Measurements from ENCODE around the gene MAOA.

DNA sequence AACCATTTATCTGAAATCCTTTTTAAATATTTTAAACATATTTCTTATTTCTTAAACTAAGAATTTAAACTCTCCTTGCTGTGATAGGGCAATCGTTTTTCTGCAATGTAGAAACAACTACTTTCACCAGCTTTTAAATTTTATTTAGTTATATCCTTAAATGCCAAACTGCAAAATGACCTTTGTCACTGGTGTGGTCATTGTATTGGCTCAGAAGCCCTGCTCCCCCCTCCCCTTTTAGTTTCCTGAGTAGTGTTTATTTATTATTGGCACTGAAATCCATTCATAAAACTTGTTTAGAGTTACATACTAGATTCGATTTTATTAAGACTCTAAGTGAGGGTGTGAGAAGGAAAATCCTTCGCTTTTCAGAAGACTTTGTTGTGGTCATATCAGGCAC is 23.0 kb downstream of the MAOA start:
- TF ChIP-seq CTCF (IDR thresholded peaks at IDR 0.05; ENCODE audit: poor library complexity, severe bottlenecking) (no peak), TAF1 (IDR thresholded peaks at IDR 0.05; ENCODE audit: low read depth) (no peak), POLR2AphosphoS5 (IDR thresholded peaks at IDR 0.05) (no peak), REST (IDR thresholded peaks at IDR 0.05; ENCODE audit: borderline replicate concordance) (no peak), EP300 (conservative IDR thresholded peaks at IDR 0.05; ENCODE audit: poor library complexity, severe bottlenecking) (no peak), EZH2 (IDR thresholded peaks at IDR 0.05; ENCODE audit: borderline replicate concordance, insufficient read depth, low read length, poor library complexity, severe bottlenecking) (no peak), RAD21 (conservative IDR thresholded peaks at IDR 0.05) (no peak), MXI1 (conservative IDR thresholded peaks at IDR 0.05; ENCODE audit: poor library complexity, severe bottlenecking) (no peak)
